Measurements from ENCODE around the gene PIGC. TPM values are rescaled to one million over a fixed set of nuclear protein-coding genes. Genes with fewer than 3 reads are reported as not detected.

Gene PIGC
- total RNA-seq, 1 experiment from 2014 or later: 17.5 TPM

GRCh38 chr1:172399756-172400721, 43.8 kb downstream of the PIGC start:
- Histone ChIP-seq H3K18ac (ENCODE audit: insufficient read length, low read depth, low read length) (no peak overlapping the region), H3K79me1 (ENCODE audit: insufficient read depth, low read depth, low read length, poor library complexity, severe bottlenecking) (no peaks in the 10 kb centered on the region), H2AFZ (ENCODE audit: low read length) (peak overlapping the region; percentile 83), H2BK12ac (ENCODE audit: insufficient read length, low read depth, low read length) (no peak overlapping the region), H2BK5ac (ENCODE audit: insufficient read length, low read length) (no peak overlapping the region), H3K9me3 (ENCODE audit: control insufficient read depth, low read depth, low read length) (no peaks in the 10 kb centered on the region), H3T11ph (ENCODE audit: low read length) (no peak overlapping the region), H2BK15ac (ENCODE audit: low read depth, low read length) (no peak overlapping the region), H4K91ac (ENCODE audit: insufficient read length, low read depth, low read length) (no peak overlapping the region), H3K23me2 (ENCODE audit: insufficient read length, low read depth, low read length, poor library complexity, severe bottlenecking) (no peaks in the 10 kb centered on the region), H4K20me1 (ENCODE audit: control insufficient read depth, insufficient read depth, insufficient read length) (no peaks in the 10 kb centered on the region), H3K27ac (ENCODE audit: insufficient read length, low read depth, low read length) (no peak overlapping the region), H3K27me3 (ENCODE audit: insufficient read depth, low read length) (no peaks in the 10 kb centered on the region), H3K4me2 (ENCODE audit: insufficient read depth, insufficient read length, low read length) (no peak overlapping the region), H2BK20ac (ENCODE audit: low read depth, low read length, poor library complexity, severe bottlenecking) (no peak overlapping the region), H3K56ac (ENCODE audit: insufficient read length, low read depth, low read length) (no peak overlapping the region), H2BK120ac (ENCODE audit: low read depth, low read length, poor library complexity, severe bottlenecking) (no peak overlapping the region), H3K4me1 (ENCODE audit: insufficient read depth, low read length) (no peaks in the 10 kb centered on the region; the same call in 1 of the 2 replicates), H2AK5ac (ENCODE audit: insufficient read length, low read length) (no peak overlapping the region), H3K79me2 (ENCODE audit: insufficient read depth, low read length) (no peaks in the 10 kb centered on the region), H3K14ac (ENCODE audit: insufficient read depth, low read length) (no peak overlapping the region), H3K4ac (ENCODE audit: low read depth, low read length) (no peak overlapping the region), H4K5ac (ENCODE audit: insufficient read length, low read depth, low read length) (no peak overlapping the region), H4K8ac (replicated peaks; ENCODE audit: insufficient read length, low read depth, low read length) (no peak overlapping the region), H3K23ac (ENCODE audit: insufficient read length, low read depth, low read length) (no peak overlapping the region), H3K9ac (ENCODE audit: extremely low read depth, insufficient read length, low read length) (no peak overlapping the region)
- Mint-ChIP-seq H3K9me3 (no peaks in the 10 kb centered on the region), H3K27me3 (ENCODE audit: low read depth) (no peaks in the 10 kb centered on the region), H3K36me3 (ENCODE audit: insufficient read depth in 1 of 3, low read depth in 3 of 3) (no peaks in the 10 kb centered on the region), H3K4me1 (peaks cover 20 to 23% of the 10 kb centered on the region in 2 experiments), H3K4me3 (no peak overlapping the region), H3K27ac (peak overlapping the region; percentile 7 to 90 (median 18); a peak in 5 of 7 replicates)
- no CpG with 5 or more reads among the region's 6 CpGs for WGBS (ENCODE audit: extremely low coverage, insufficient read length, low lambda C conversion rate)
- DNase-seq: no peak
- TF ChIP-seq CTCF (conservative IDR thresholded peaks at IDR 0.05): 0 out of 3 replicates have a peak, but pooled peaks have one; percentile 5

Data from H9 (cell line).